PC-3 (cell line): Measurements from ENCODE around the gene CASZ1. TPM values are rescaled to one million over a fixed set of nuclear protein-coding genes. Genes with fewer than 3 reads are reported as not detected.

ENCODE experiments used
- ATAC-seq: fragments of 200-7000 bp; cut with Tn5 transposase; 2 replicates; pipeline ENCODE4 v1.9.1; 2020; ENCODE audit warnings: mild to moderate bottlenecking, moderate library complexity
- Bru-seq: library from RNA; stranded (reverse); fragments of 400-500 nt; gene quantifications from one replicate; lab custom pipeline; 2021; lab: Mats Ljungman, UMichigan
- BruChase-seq, 2 experiments: library from RNA; stranded (reverse); fragments of 400-500 nt; gene quantifications; one replicate each; lab custom pipeline; 2021; lab: Mats Ljungman, UMichigan
- BruUV-seq: library from RNA; stranded (reverse); fragments of 400-500 nt; replicated peaks from 2 replicates; lab custom pipeline; 2021; lab: Mats Ljungman, UMichigan
- CTCF ChIA-PET: fragments of 300-600 bp; sonication (Branson Sonifier 250); formaldehyde crosslinking; loops from one replicate; lab custom pipeline; 2022; ENCODE audit warnings: antibody characterized with exemption; lab: Charles Lee
- POLR2A ChIA-PET: fragments of 300-600 bp; sonication (Branson Sonifier 250); formaldehyde crosslinking; loops from one replicate; lab custom pipeline; 2022; ENCODE audit warnings: antibody characterized with exemption; ENCODE audit not compliant: unreplicated experiment; lab: Charles Lee
- DNase-seq: peaks from one replicate; pipeline ENCODE4 v3.0.0-alpha.2; 2015
- H2AFZ ChIP-seq: fragments of 300-600 bp; sonication (generic); 2 replicates; pipeline ENCODE4 v1.6.0; 2016; ENCODE audit warnings: antibody characterized with exemption, low read length
- H3F3A ChIP-seq: fragments of 300-600 bp; sonication (generic); one replicate; pipeline ENCODE4 v1.6.0; 2017; ENCODE audit warnings: antibody characterized with exemption, low read length, control low read depth, mild to moderate bottlenecking; ENCODE audit not compliant: unreplicated experiment
- H3K27ac ChIP-seq: fragments of 300-600 bp; sonication (generic); 2 replicates; pipeline ENCODE4 v1.5.1; 2016; ENCODE audit warnings: mild to moderate bottlenecking, low read length
- H3K27me3 ChIP-seq: fragments of 300-600 bp; sonication (generic); 2 replicates; pipeline ENCODE4 v1.6.1; 2016; ENCODE audit warnings: low read length, mixed read lengths
- H3K36me3 ChIP-seq: fragments of 300-600 bp; sonication (generic); 2 replicates; pipeline ENCODE4 v1.6.1; 2016; ENCODE audit warnings: low read depth, mixed run types, low read length, mixed read lengths
- H3K4me1 ChIP-seq: fragments of 300-600 bp; sonication (generic); 2 replicates; pipeline ENCODE4 v1.5.1; 2016; ENCODE audit warnings: low read length; ENCODE audit not compliant: insufficient read depth
- H3K4me2 ChIP-seq: fragments of 300-600 bp; sonication (generic); 2 replicates; pipeline ENCODE4 v1.6.0; 2016; ENCODE audit warnings: low read length
- H3K4me3 ChIP-seq: fragments of 300-600 bp; sonication (generic); 2 replicates; pipeline ENCODE4 v1.5.1; 2016; ENCODE audit warnings: mild to moderate bottlenecking, low read length, mixed read lengths
- H3K79me2 ChIP-seq: fragments of 300-600 bp; sonication (generic); 2 replicates; pipeline ENCODE4 v1.6.1; 2017; ENCODE audit warnings: low read length, mixed read lengths
- H3K9ac ChIP-seq: fragments of 300-600 bp; sonication (generic); 2 replicates; pipeline ENCODE4 v1.6.0; 2016; ENCODE audit warnings: mild to moderate bottlenecking, low read length
- H3K9me2 ChIP-seq: fragments of 300-600 bp; sonication (generic); replicated peaks from 2 replicates; pipeline ENCODE4 v1.6.1; 2016; ENCODE audit warnings: mixed run types, low read length, mixed read lengths
- H3K9me3 ChIP-seq: fragments of 300-600 bp; sonication (generic); 2 replicates; pipeline ENCODE4 v1.6.1; 2016; ENCODE audit warnings: low read length, mixed read lengths
- H4K20me1 ChIP-seq: fragments of 300-600 bp; sonication (generic); 2 replicates; pipeline ENCODE4 v1.6.1; 2016; ENCODE audit warnings: low read length, mixed read lengths
- EZH2 ChIP-seq: fragments of 300-600 bp; sonication (generic); IDR thresholded peaks from one replicate; pipeline ENCODE4 v1.6.1; 2017; ENCODE audit warnings: antibody characterized with exemption, mild to moderate bottlenecking, low read length; ENCODE audit not compliant: unreplicated experiment
- EZH2phosphoT487 ChIP-seq: fragments of 300-600 bp; sonication (generic); IDR thresholded peaks from 2 replicates; pipeline ENCODE4 v1.6.1; 2018; ENCODE audit warnings: mild to moderate bottlenecking, antibody characterized with exemption, low read length, borderline replicate concordance
- intact Hi-C: fragments of 100-400 bp; cut with micrococcal nuclease; formaldehyde crosslinking; loops from 2 replicates; pipeline ENCODE4 v1.9.0; 2023
- long read RNA-seq: library from polyadenylated mRNA; unstranded; transcript quantifications from one replicate; pipeline ENCODE4 v2.0.0, GENCODE V29; 2021; ENCODE audit not compliant: unreplicated experiment
- total RNA-seq: library from RNA; depleted of rRNA; stranded (reverse); fragments of >200 nt; gene quantifications from 2 replicates; pipeline ENCODE4 v1.2.3, GENCODE V29; 2014; rRNA removed
- TF ChIP-seq, protein P1 (sequence below): fragments of 300-600 bp; sonication (generic); conservative IDR thresholded peaks from 2 replicates; pipeline ENCODE4 v1.5.1; 2017; ENCODE audit warnings: antibody characterized with exemption, low read depth, mild to moderate bottlenecking, low read length

Gene CASZ1, protein sequence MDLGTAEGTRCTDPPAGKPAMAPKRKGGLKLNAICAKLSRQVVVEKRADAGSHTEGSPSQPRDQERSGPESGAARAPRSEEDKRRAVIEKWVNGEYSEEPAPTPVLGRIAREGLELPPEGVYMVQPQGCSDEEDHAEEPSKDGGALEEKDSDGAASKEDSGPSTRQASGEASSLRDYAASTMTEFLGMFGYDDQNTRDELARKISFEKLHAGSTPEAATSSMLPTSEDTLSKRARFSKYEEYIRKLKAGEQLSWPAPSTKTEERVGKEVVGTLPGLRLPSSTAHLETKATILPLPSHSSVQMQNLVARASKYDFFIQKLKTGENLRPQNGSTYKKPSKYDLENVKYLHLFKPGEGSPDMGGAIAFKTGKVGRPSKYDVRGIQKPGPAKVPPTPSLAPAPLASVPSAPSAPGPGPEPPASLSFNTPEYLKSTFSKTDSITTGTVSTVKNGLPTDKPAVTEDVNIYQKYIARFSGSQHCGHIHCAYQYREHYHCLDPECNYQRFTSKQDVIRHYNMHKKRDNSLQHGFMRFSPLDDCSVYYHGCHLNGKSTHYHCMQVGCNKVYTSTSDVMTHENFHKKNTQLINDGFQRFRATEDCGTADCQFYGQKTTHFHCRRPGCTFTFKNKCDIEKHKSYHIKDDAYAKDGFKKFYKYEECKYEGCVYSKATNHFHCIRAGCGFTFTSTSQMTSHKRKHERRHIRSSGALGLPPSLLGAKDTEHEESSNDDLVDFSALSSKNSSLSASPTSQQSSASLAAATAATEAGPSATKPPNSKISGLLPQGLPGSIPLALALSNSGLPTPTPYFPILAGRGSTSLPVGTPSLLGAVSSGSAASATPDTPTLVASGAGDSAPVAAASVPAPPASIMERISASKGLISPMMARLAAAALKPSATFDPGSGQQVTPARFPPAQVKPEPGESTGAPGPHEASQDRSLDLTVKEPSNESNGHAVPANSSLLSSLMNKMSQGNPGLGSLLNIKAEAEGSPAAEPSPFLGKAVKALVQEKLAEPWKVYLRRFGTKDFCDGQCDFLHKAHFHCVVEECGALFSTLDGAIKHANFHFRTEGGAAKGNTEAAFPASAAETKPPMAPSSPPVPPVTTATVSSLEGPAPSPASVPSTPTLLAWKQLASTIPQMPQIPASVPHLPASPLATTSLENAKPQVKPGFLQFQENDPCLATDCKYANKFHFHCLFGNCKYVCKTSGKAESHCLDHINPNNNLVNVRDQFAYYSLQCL (N-terminal part only)
- total RNA-seq (12.8 and 21.4 TPM in 2 replicates), Bru-seq, nascent RNA (percentile 43 among the genes with signal in this experiment), BruChase-seq, experiment 1, labeled RNA remaining after a 6-hour chase (percentile 36 among the genes with signal in this experiment), BruChase-seq, experiment 2, labeled RNA remaining after a 2-hour chase (percentile 41 among the genes with signal in this experiment)
- long read RNA-seq, partial matches to known transcripts = 12 of 17 reads
- long read RNA-seq, other reads (novel, unspliced or antisense) = 5 of 17 reads

DNA sequence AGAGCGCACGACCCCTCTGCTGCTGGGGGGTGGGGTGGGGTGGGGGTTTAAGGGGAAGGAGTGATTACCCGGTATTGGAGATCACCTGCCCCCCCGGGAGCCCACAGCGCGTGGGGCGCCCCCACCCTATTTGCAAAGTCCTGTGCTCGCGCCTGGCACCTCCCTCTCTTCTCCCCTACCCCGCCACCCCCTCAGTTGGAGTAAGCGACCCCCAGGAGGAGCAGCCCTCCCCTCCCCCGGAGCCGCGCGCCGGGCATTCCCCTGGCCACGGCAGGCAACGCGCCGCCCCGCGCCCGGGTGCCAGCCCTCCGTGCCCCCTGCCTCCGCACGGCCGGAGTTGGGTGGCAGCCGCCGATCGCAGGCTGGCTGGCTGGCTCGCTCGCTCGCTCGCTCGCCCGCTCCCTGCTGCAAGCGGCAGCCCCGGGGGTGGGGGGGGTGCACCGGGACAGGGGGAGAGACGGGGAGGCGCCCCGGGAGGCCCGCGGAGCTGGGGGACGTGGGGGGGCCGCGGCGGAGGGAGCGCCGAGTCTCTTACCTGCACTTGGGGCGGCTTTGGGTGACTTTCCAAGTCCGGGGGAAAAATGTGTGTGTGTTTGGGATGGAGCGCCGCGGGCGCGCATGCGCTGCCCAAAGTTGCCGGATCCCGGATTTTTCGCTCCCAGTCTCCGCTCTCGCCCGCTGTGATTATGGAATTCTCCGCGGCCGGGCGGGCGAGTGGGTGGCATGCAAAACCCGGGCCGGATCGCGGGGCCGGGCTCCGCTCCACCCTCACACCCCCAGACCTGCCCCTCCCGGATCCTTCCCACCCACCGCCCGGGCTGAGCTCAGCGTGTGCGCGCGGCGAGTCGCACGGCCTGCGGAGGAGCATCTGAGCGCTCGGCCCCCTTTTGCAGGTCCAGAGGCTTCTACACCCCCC is at the start of gene CASZ1:
Gene CASZ1, minus strand, starts transcription at position 618 of the 916 bp plus-strand sequence. CDS start 102,757 bp downstream, outside the sequence.
- no peaks in the 10 kb centered on the region for H3K9me3 ChIP-seq
- peaks cover 14% of the 10 kb centered on the region for H3K4me1 ChIP-seq
- intact Hi-C loops = loop anchor here (1.0 to 2.0 kb wide), 3 partner anchors 71 to 117 kb away; no protein-coding TSS in a partner anchor
- H3K9me2 ChIP-seq = no peaks in the 10 kb centered on the region
- peak within 1 kb of the TSS; percentile 81 for H2AFZ ChIP-seq
- DNase-seq (peak; percentile 89), ATAC-seq (peak; percentile 60)
- H3K4me3 ChIP-seq = peak within 1 kb of the TSS; percentile 89
- CTCF ChIA-PET = no interaction called here
- H3K27me3 ChIP-seq = no peaks in the 10 kb centered on the region
- BruUV-seq = no TSS peak
- H3K9ac ChIP-seq = peak within 1 kb of the TSS; percentile 38; the same call in 1 of the 2 replicates
- H4K20me1 ChIP-seq = no peaks in the 10 kb centered on the region
- H3K27ac ChIP-seq = no peak within 1 kb of the TSS
- POLR2A ChIA-PET = interaction anchor here (0.6 kb wide), 1 partner anchor 17 kb away, joined by 13 read pairs; no protein-coding TSS in a partner anchor
- H3K4me2 ChIP-seq = peak within 1 kb of the TSS; percentile 82
- 0 out of 2 replicates have a peak, but pooled peaks cover 13% of the 10 kb centered on the region for H3K79me2 ChIP-seq
- no peaks in the 10 kb centered on the region for H3K36me3 ChIP-seq
- no peaks in the 10 kb centered on the region for H3F3A ChIP-seq
- no peak for TF ChIP-seq EZH2
- TF ChIP-seq, protein P1, sequence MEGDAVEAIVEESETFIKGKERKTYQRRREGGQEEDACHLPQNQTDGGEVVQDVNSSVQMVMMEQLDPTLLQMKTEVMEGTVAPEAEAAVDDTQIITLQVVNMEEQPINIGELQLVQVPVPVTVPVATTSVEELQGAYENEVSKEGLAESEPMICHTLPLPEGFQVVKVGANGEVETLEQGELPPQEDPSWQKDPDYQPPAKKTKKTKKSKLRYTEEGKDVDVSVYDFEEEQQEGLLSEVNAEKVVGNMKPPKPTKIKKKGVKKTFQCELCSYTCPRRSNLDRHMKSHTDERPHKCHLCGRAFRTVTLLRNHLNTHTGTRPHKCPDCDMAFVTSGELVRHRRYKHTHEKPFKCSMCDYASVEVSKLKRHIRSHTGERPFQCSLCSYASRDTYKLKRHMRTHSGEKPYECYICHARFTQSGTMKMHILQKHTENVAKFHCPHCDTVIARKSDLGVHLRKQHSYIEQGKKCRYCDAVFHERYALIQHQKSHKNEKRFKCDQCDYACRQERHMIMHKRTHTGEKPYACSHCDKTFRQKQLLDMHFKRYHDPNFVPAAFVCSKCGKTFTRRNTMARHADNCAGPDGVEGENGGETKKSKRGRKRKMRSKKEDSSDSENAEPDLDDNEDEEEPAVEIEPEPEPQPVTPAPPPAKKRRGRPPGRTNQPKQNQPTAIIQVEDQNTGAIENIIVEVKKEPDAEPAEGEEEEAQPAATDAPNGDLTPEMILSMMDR = no peak
- no peak for TF ChIP-seq EZH2phosphoT487

DNA sequence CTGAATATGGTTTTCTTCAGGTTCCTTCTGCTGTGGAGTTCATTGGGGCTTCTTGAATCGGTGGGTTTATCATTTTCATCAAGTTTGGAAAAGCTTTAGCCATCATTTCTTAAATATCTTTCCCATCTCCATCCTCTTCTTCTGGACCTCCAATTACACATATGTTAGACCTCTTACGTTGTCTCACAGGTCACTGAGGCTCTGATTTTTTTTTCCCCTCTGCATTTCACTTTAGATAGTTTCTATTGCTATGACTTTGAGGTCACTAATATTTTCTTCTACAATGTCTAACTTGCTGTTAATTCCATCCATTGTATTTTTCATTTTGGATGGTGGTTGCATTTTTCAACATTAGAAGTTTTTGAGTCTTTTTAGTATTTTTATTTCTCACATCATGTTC is 47.3 kb upstream of the CASZ1 start:
- H3K27ac ChIP-seq = no peak overlapping the region
- H3K27me3 ChIP-seq = no peaks in the 10 kb centered on the region
- H3K9me2 ChIP-seq = no peaks in the 10 kb centered on the region
- ChIA-PET POLR2A (no interaction called here), CTCF (no interaction called here)
- no peak for DNase-seq
- H2AFZ ChIP-seq = no peak overlapping the region
- H3K79me2 ChIP-seq = no peaks in the 10 kb centered on the region
- no peak for ATAC-seq
- H3K9ac ChIP-seq = no peak overlapping the region
- no peaks in the 10 kb centered on the region for H3K36me3 ChIP-seq
- peaks cover 8% of the 10 kb centered on the region; the same call in 1 of the 2 replicates for H3K9me3 ChIP-seq
- TF ChIP-seq, protein P1 = no peak
- TF ChIP-seq EZH2 (no peak), EZH2phosphoT487 (no peak)
- H3K4me2 ChIP-seq = no peak overlapping the region
- no TSS peak for BruUV-seq
- no peaks in the 10 kb centered on the region for H3F3A ChIP-seq
- H3K4me3 ChIP-seq = no peak overlapping the region
- no peaks in the 10 kb centered on the region for H4K20me1 ChIP-seq
- no peaks in the 10 kb centered on the region for H3K4me1 ChIP-seq
- intact Hi-C loops = no loop called here
